AG04449 (cell line): ENCODE results near the gene HLA-DQB2.
"Not testable (repeated sequence)": the region's sequence is repeated elsewhere in the genome, so short reads cannot be mapped to it uniquely, and the experiment has no call there.

Source experiments
- CTCF ChIA-PET: fragments of 350-600 bp; formaldehyde crosslinking; extraction: SDS; loops from one replicate; lab custom pipeline; 2021; ENCODE audit warnings: antibody characterized with exemption; lab: Yijun Ruan, JAX
- POLR2A ChIA-PET: fragments of 400-600, 350-600 bp; formaldehyde crosslinking; extraction: SDS; loops from one replicate; lab custom pipeline; 2020; ENCODE audit warnings: antibody characterized with exemption, inconsistent platforms; lab: Yijun Ruan, JAX
- DNase-seq: peaks from one replicate; pipeline ENCODE4 v3.0.0-alpha.2; 2010; ENCODE audit warnings: low read depth, low spot score
- H3K4me3 ChIP-seq: 2 replicates; pipeline ENCODE4 v1.5.1; 2011; ENCODE audit warnings: low read depth, mild to moderate bottlenecking, control low read depth, low read length
- TF ChIP-seq, protein P1 (sequence below): IDR thresholded peaks from one replicate; pipeline ENCODE4 v1.5.1; 2011; ENCODE audit warnings: mild to moderate bottlenecking, moderate library complexity, low read length, control low read depth, inconsistent platforms; ENCODE audit not compliant: insufficient read depth; ENCODE audit errors: missing control alignments

HLA-DQB2 gene

DNA sequence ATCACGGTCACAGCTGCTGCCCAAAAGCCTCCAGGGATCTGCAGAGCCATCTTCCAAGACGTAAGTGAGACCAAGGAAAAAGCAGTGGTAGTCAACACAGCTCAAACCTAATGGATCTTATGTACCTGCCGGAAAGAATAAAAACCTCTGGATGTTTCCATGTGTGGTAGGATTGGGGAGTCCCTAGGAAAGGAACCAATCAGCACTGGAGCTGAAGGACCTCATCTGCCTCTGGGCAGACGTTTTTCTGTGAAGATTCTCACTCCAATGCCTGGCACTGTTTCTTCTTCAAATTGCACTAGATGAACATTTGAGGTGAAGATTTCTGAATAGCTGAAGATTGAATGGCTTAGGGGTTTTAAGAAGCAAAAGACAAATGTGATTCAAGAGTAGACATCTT lies at the start of gene HLA-DQB2:
Gene HLA-DQB2 (minus strand): TSS at position 112 of the 400 bp plus-strand sequence. CDS start 62 bp downstream, at position 50.
- POLR2A ChIA-PET, result no interaction called here

DNA sequence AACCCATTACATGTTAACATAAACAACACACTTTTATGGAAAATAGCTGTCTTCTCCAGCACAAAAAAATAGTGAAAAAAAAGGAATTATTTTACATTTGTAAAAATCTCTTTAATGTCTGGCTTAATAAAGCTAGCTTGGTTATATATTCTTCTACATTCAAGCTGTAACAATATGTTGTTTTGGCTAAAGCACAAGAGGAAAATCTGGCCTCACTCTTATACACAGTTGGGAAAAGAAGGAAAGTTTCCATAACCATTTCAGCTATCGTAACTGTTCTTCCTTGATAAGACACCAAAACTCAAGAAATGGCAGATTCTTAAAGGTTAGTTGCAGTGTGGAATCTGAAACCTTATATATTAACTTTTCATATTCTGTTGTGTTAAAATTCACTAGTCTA lies 45.8 kb upstream of the HLA-DQB2 start:
- POLR2A ChIA-PET, result no interaction called here
- no peak overlapping the region for H3K4me3 ChIP-seq
- TF ChIP-seq, protein P1, sequence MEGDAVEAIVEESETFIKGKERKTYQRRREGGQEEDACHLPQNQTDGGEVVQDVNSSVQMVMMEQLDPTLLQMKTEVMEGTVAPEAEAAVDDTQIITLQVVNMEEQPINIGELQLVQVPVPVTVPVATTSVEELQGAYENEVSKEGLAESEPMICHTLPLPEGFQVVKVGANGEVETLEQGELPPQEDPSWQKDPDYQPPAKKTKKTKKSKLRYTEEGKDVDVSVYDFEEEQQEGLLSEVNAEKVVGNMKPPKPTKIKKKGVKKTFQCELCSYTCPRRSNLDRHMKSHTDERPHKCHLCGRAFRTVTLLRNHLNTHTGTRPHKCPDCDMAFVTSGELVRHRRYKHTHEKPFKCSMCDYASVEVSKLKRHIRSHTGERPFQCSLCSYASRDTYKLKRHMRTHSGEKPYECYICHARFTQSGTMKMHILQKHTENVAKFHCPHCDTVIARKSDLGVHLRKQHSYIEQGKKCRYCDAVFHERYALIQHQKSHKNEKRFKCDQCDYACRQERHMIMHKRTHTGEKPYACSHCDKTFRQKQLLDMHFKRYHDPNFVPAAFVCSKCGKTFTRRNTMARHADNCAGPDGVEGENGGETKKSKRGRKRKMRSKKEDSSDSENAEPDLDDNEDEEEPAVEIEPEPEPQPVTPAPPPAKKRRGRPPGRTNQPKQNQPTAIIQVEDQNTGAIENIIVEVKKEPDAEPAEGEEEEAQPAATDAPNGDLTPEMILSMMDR, result no peak
- no peak for DNase-seq
- CTCF ChIA-PET, result interaction anchor here (1.5 to 3.4 kb wide), 4 partner anchors 12 to 59 kb away, joined by 6 to 16 read pairs (median 8); partner anchors contain the start of gene TAP2

More for the DNA sequence above, at the start of gene HLA-DQB2:
- no peak for DNase-seq
- CTCF ChIA-PET, result no interaction called here
- H3K4me3 ChIP-seq, result no peak within 1 kb of the TSS
- TF ChIP-seq, protein P1, result no peak

DNA sequence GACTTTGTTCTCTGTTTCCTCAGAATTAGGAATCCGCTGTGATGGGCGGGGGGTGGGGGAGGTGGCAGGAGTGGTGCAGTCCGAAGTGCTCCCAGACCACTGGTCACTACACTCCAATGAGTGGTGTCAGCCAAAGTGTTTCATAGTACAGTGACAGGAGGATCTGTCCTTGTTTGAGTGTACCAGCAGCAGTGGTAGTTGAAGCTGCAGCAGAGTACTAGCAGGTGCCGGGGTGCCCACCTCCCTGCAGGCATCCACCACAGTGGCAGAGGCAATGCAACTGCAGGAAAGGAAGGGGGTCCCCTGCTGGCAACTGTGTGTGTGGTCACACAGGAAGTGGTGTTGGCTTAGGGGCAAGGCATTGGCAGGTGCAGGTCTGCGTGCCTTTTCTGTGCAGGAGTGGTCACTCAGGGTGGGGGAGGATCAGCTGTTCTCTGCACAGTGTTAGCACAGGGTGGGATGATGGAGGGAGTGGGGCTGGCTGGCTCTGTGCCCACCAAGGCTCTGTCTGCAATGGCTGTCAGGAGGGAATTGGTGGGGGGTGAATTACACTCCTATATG lies 43.8 kb upstream of the HLA-DQB2 start:
- CTCF ChIA-PET, result interaction anchor here (1.0 to 3.4 kb wide), 3 partner anchors 10 to 394 kb away, joined by 3 to 16 read pairs (median 11); no protein-coding TSS in a partner anchor
- H3K4me3 ChIP-seq, result no peak overlapping the region
- DNase-seq, result no peak
- TF ChIP-seq, protein P1, result no peak
- POLR2A ChIA-PET, result no interaction called here

DNA sequence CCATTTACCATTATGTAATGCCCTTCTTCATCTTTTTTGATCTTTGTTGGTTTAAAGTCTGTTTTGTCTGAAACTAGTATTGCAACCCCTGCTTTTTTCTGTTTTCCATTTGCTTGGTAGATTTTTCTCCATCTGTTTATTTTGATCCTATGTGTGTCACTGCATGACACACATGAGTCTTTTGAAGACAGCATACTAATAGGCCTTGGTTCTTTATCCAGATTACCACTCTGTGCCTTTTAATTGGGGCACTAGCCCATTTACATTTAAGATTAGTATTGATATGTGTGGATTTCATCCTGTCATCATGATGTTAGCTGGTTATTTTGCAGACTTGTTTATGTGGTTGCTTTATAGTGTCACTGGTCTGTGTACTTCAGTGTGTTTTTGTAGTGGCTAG lies 42.1 kb upstream of the HLA-DQB2 start:
- POLR2A ChIA-PET, DNase-seq, H3K4me3 ChIP-seq: not testable (repeated sequence)
- CTCF ChIA-PET, result interaction anchor here (0.8 to 1.9 kb wide), 2 partner anchors 10 to 392 kb away, joined by 3 to 7 read pairs; no protein-coding TSS in a partner anchor

DNA sequence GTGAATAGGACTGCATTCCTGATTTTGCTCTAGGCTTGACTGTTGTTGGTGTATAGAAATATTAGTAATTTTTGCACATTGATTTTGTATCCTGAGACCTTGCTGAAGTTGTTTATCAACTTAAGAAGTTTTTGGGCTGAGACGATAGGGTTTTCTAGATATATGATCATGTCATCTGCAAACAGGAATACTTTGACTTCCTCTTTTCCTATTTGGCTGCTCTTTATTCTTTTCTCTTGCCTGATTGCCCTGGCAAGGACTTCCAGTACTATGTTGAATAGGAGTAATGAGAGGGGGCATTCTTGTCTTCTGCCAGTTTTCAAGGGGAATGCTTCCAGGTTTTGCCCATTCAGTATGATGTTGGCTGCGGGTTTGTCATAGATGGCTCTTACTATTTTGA lies 40.1 kb upstream of the HLA-DQB2 start:
- TF ChIP-seq, protein P1, result no peak
- DNase-seq, result no peak
- H3K4me3 ChIP-seq, result no peak overlapping the region
- ChIA-PET POLR2A (no interaction called here), CTCF (interaction anchor here (1.2 to 1.3 kb wide), 2 partner anchors 10 to 389 kb away, joined by 3 to 4 read pairs; no protein-coding TSS in a partner anchor)

DNA sequence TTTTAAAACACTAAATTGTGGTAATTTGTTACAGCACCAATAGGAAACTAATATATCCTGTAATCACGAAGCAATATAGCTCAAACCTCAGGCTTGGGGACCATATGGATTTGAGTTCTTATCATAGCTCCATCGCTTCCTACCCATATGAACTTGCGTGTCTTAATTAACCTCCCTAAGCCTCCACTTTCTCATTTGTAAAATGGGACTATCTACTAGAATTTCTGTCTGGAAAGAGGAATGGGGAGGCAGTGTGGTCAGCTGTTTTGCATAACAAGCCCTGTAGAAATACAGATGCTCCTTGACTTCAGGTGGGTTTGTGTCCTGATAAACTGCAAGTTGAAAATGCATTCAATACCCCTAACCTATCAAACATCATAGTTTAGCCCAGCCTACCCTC lies 36.4 kb upstream of the HLA-DQB2 start:
- ChIA-PET CTCF (interaction anchor here (0.6 to 6.1 kb wide), 10 partner anchors 11 to 554 kb away, joined by 3 to 69 read pairs (median 4); partner anchors contain the start of gene TAP2), POLR2A (no interaction called here)
- H3K4me3 ChIP-seq, result no peak overlapping the region
- TF ChIP-seq, protein P1, result no peak
- no peak for DNase-seq

DNA sequence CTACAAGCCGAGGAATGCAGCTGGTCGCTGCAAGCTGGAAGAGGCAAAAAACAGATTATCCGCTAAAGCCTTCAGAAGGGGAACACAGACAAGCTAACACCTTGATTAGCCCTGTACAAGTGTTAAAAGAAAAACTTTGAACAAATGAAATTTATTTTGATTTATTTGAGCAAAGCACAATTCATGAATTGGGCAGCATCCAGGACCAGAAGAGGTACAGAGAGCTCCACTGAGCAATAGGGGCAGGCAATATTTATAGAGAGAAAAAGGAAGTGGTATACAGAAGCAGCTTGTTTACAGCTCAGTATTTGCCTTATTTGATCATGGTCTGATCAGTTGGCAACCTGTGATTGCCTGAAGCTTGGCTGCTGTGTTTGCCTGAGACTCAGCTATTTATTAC lies 35.8 kb upstream of the HLA-DQB2 start:
- CTCF ChIA-PET, result interaction anchor here (0.6 to 6.1 kb wide), 10 partner anchors 10 to 554 kb away, joined by 3 to 69 read pairs (median 4); partner anchors contain the start of gene TAP2
- no peak for DNase-seq
- TF ChIP-seq, protein P1, result no peak
- POLR2A ChIA-PET, result no interaction called here
- no peak overlapping the region for H3K4me3 ChIP-seq
